GM12878 (cell line): ENCODE results near the gene ZNF79. TPM values are rescaled to one million over a fixed set of nuclear protein-coding genes. Genes with fewer than 3 reads are reported as not detected.

Source experiments
- ATAC-seq: fragments of 200-7000 bp; cut with Tn5 transposase; 3 replicates; pipeline ENCODE4 v1.9.1; 2020; ENCODE audit warnings: mild to moderate bottlenecking, moderate library complexity
- BruUV-seq: library from RNA; stranded (reverse); fragments of 400-500 nt; replicated peaks from 2 replicates; lab custom pipeline; 2021; lab: Mats Ljungman, UMichigan
- CTCF ChIA-PET: fragments of 300-600 bp; sonication (Branson Sonifier 250); formaldehyde crosslinking; extraction: SDS; loops from one replicate; lab custom pipeline; 2021; ENCODE audit warnings: inconsistent platforms; lab: Yijun Ruan, JAX
- POLR2A ChIA-PET: fragments of 350-600 bp; formaldehyde crosslinking; extraction: SDS; loops from one replicate; lab custom pipeline; 2021; ENCODE audit warnings: inconsistent platforms; lab: Charles Lee
- RAD21 ChIA-PET: fragments of 300-600 bp; sonication (Branson Sonifier 250); formaldehyde crosslinking; loops from one replicate; lab custom pipeline; 2023; ENCODE audit warnings: antibody characterized with exemption; ENCODE audit not compliant: unreplicated experiment; lab: Charles Lee
- SMC1A ChIA-PET: fragments of 300-600 bp; sonication (Branson Sonifier 250); formaldehyde crosslinking; loops from one replicate; lab custom pipeline; 2023; ENCODE audit not compliant: unreplicated experiment, uncharacterized antibody; lab: Charles Lee
- DNase-seq: peaks from one replicate; pipeline ENCODE4 v3.0.0-alpha.2; 2011; ENCODE audit warnings: low read depth, low spot score
- FAIRE-seq: peaks from 3 replicates; lab custom pipeline; 2011; peaks lifted over from hg19 to GRCh38; lab: Jason Lieb, UNC
- H2AFZ ChIP-seq: 2 replicates; pipeline ENCODE4 v1.6.0; 2011; ENCODE audit warnings: low read depth, low read length, control low read depth; ENCODE audit not compliant: control insufficient read depth
- H3K27ac ChIP-seq: 2 replicates; pipeline ENCODE4 v1.5.1; 2011; ENCODE audit warnings: control low read depth; ENCODE audit not compliant: control insufficient read depth, insufficient read depth
- H3K27me3 ChIP-seq, 2 experiments: replicated peaks in 1 of 2; 2 replicates each; pipeline versions ENCODE4 v1.6.0 to v1.6.1; 2011; ENCODE audit warnings: low read length in 1 of 2; ENCODE audit not compliant: control insufficient read depth in 2 of 2, insufficient read depth in 2 of 2
- H3K36me3 ChIP-seq, 2 experiments: 2 replicates each; pipeline ENCODE4 v1.5.1; 2011; ENCODE audit warnings: low read length in 1 of 2; ENCODE audit not compliant: control insufficient read depth in 2 of 2, insufficient read depth in 2 of 2
- H3K4me1 ChIP-seq: 2 replicates; pipeline ENCODE4 v1.6.1; 2011; ENCODE audit warnings: mild to moderate bottlenecking, low read length, moderate library complexity, mixed read lengths; ENCODE audit not compliant: control insufficient read depth, insufficient read depth
- H3K4me2 ChIP-seq: 2 replicates; pipeline ENCODE4 v1.6.0; 2011; ENCODE audit warnings: control low read depth; ENCODE audit not compliant: control insufficient read depth, insufficient read depth
- H3K4me3 ChIP-seq: fragments of 200-600 bp; sonication (generic); 2 replicates; pipeline ENCODE4 v1.5.1; 2016
- H3K79me2 ChIP-seq: 2 replicates; pipeline ENCODE4 v1.6.0; 2011; ENCODE audit warnings: low read length; ENCODE audit not compliant: control insufficient read depth, insufficient read depth
- H3K9ac ChIP-seq: 2 replicates; pipeline ENCODE4 v1.8.0; 2011; ENCODE audit warnings: low read length, control low read depth, mixed read lengths; ENCODE audit not compliant: control insufficient read depth, insufficient read depth
- H3K9me3 ChIP-seq: replicated peaks from 3 replicates; pipeline ENCODE4 v1.5.1; 2011; ENCODE audit warnings: mild to moderate bottlenecking, low read length; ENCODE audit not compliant: control insufficient read depth, insufficient read depth
- H4K20me1 ChIP-seq: 2 replicates; pipeline ENCODE4 v1.6.0; 2011; ENCODE audit not compliant: control insufficient read depth, insufficient read depth
- GABPA ChIP-seq: IDR thresholded peaks from 2 replicates; pipeline ENCODE4 v1.6.1; 2014; ENCODE audit warnings: antibody characterized with exemption, low read depth, mild to moderate bottlenecking, inconsistent platforms
- MEF2B ChIP-seq: fragments of 450-650 bp; IDR thresholded peaks from 2 replicates; pipeline ENCODE4 v1.6.1; 2018; ENCODE audit warnings: mild to moderate bottlenecking, moderate library complexity; ENCODE audit not compliant: partially characterized antibody, poor library complexity, severe bottlenecking
- MTA2 ChIP-seq: fragments of 450-650 bp; IDR thresholded peaks from 2 replicates; pipeline ENCODE4 v1.6.1; 2016; ENCODE audit warnings: low read depth, mild to moderate bottlenecking, moderate library complexity
- NFIC ChIP-seq: IDR thresholded peaks from 2 replicates; pipeline ENCODE4 v1.6.1; 2012; ENCODE audit warnings: low read depth, mild to moderate bottlenecking, inconsistent platforms, low read length, moderate library complexity
- NFXL1 ChIP-seq: fragments of 450-650 bp; IDR thresholded peaks from 2 replicates; pipeline ENCODE4 v1.6.1; 2017; ENCODE audit warnings: antibody characterized with exemption, mild to moderate bottlenecking, borderline replicate concordance
- NFYB ChIP-seq: IDR thresholded peaks from 2 replicates; pipeline ENCODE4 v1.6.1; 2011; ENCODE audit warnings: low read depth, mild to moderate bottlenecking, low read length, improper control_type of control experiment, moderate library complexity; ENCODE audit not compliant: insufficient read depth
- RAD51 ChIP-seq: fragments of 450-650 bp; IDR thresholded peaks from 2 replicates; pipeline ENCODE4 v1.6.1; 2016; ENCODE audit warnings: moderate library complexity, mild to moderate bottlenecking, inconsistent platforms
- SMAD1 ChIP-seq: fragments of 450-650 bp; IDR thresholded peaks from 2 replicates; pipeline ENCODE4 v1.6.1; 2018; ENCODE audit warnings: mild to moderate bottlenecking, low read depth; ENCODE audit not compliant: partially characterized antibody
- SUPT20H ChIP-seq: IDR thresholded peaks from 2 replicates; pipeline ENCODE4 v1.6.1; 2011; ENCODE audit warnings: low read depth, mild to moderate bottlenecking, low read length, moderate library complexity, borderline replicate concordance; ENCODE audit not compliant: control insufficient read depth
- SUZ12 ChIP-seq: fragments of 200-600 bp; sonication (generic); IDR thresholded peaks from one replicate; pipeline ENCODE4 v1.6.1; 2018; ENCODE audit warnings: antibody characterized with exemption, mild to moderate bottlenecking; ENCODE audit not compliant: unreplicated experiment
- TAF1 ChIP-seq: IDR thresholded peaks from 2 replicates; pipeline ENCODE4 v1.6.1; 2011; ENCODE audit warnings: mild to moderate bottlenecking, low read depth, low read length, borderline replicate concordance
- TARDBP ChIP-seq: IDR thresholded peaks from 2 replicates; pipeline ENCODE4 v1.6.1; 2016; ENCODE audit warnings: borderline replicate concordance
- TBL1XR1 ChIP-seq: IDR thresholded peaks from 2 replicates; pipeline ENCODE4 v1.6.1; 2012; ENCODE audit warnings: low read depth, low read length, improper control_type of control experiment
- ZNF622 ChIP-seq: fragments of 450-650 bp; IDR thresholded peaks from 2 replicates; pipeline ENCODE4 v1.6.1; 2017; ENCODE audit warnings: mild to moderate bottlenecking, inconsistent platforms
- ZNF687 ChIP-seq: fragments of 450-650 bp; IDR thresholded peaks from 2 replicates; pipeline ENCODE4 v1.6.1; 2017; ENCODE audit warnings: mild to moderate bottlenecking, moderate library complexity
- WGBS: methylation state at CpG from one replicate; pipeline ENCODE4 v1.1.6; 2016; ENCODE audit warnings: low lambda C conversion rate; ENCODE audit not compliant: insufficient replicate concordance, insufficient coverage; ENCODE audit errors: missing lambda C conversion rate; 5-methylcytosine and 5-hydroxymethylcytosine counted together
- in situ Hi-C: fragments of 300-500 bp; cut with MboI; formaldehyde crosslinking; loops from 9 replicates; pipeline ENCODE4 v1.14.3; 2018; ENCODE audit warnings: mixed read lengths
- intact Hi-C: fragments of 100-400 bp; cut with micrococcal nuclease; formaldehyde crosslinking; loops from one replicate; pipeline ENCODE4 v1.14.2; 2022; ENCODE audit not compliant: unreplicated experiment
- polyA plus RNA-seq, 11 experiments: library from polyadenylated mRNA; depleted of rRNA in 4 of 11; unstranded in 6 of 11; stranded (reverse) in 5 of 11; fragments of >200 nt; fragmentation: Nextera tagmentation in 4 of 11; fragmentation: Illumina TruSeq in 1 of 11; extraction: Ambion mirVana in 4 of 11; extraction: Trizol in 1 of 11; gene quantifications; 1 replicate in 1 of 11; 2 replicates in 10 of 11; pipeline versions ENCODE4 v1.2.1 to v1.2.3, GENCODE V29; 2011 to 2016; ENCODE audit warnings: inconsistent platforms in 2 of 11, missing spikeins in 2 of 11, low read depth in 1 of 11
- total RNA-seq, 4 experiments: library from RNA; depleted of rRNA in 3 of 4; stranded (reverse); fragments of >200 nt in 3 of 4; fragmentation: Illumina TruSeq in 1 of 4; extraction: Trizol in 1 of 4; gene quantifications; 2 replicates each; pipeline versions ENCODE4 v1.2.1 to v1.2.3, GENCODE V29; 2013 to 2021
- TF ChIP-seq, protein P1 (sequence below): fragments of 450-650 bp; IDR thresholded peaks from 2 replicates; pipeline ENCODE4 v1.6.1; 2017; ENCODE audit warnings: antibody characterized with exemption, mild to moderate bottlenecking, moderate library complexity
- TF ChIP-seq, protein P2 (sequence below): IDR thresholded peaks from 2 replicates; pipeline ENCODE4 v1.6.1; 2012; ENCODE audit warnings: low read depth, low read length, improper control_type of control experiment

ZNF79 gene
- total and polyA plus RNA-seq, 10 of the 15 experiments (the other 5 are each of a cell fraction or from before 2014, with no cell fraction given): 1.8 to 14.1 (median 11.7) TPM

DNA sequence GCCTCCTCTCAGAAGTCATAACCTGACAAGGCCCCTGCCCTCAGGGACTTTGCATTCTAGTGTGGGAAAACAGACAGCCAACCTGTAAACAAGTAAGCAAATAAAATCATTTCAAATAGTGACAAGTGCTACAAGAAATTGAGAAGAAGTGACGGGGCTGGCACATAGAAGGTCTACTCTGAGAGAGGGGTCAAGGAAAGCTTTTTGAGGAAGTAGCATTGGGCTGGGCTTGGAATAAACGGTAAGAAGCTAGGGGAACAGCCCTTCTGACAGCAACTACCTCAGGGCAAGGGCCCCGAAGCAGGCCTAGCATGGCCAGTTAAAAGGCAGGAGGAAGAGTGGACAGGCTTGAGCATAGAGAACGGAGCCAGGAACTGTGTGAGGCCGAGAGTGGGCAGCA lies 32.0 kb upstream of the ZNF79 start:
- 52% methylated on average over 5 of the region's 5 CpGs for WGBS
- intact Hi-C loops (no loop called here), in situ Hi-C loops (no loop called here)
- DNase-seq (no peak), FAIRE-seq (no peak), ATAC-seq (no peak)
- Histone ChIP-seq H3K9me3 (no peaks in the 10 kb centered on the region), H3K4me1 (peaks cover 32% of the 10 kb centered on the region), H3K4me3 (no peak overlapping the region), H3K27ac (no peak overlapping the region), H3K4me2 (no peak overlapping the region), H3K27me3 (no peaks in the 10 kb centered on the region), H3K9ac (no peak overlapping the region), H4K20me1 (no peaks in the 10 kb centered on the region), H2AFZ (no peak overlapping the region), H3K79me2 (no peaks in the 10 kb centered on the region), H3K36me3 (no peaks in the 10 kb centered on the region)
- BruUV-seq: no TSS peak
- ChIA-PET SMC1A (interaction anchor here (1.1 kb wide), 1 partner anchor 12 kb away, joined by 3 read pairs; no protein-coding TSS in a partner anchor), RAD21 (no interaction called here), POLR2A (no interaction called here), CTCF (no interaction called here)
- TF ChIP-seq MTA2: no peak
- no peak for TF ChIP-seq ZNF687
- no peak for TF ChIP-seq ZNF622
- TF ChIP-seq SUPT20H: no peak
- TF ChIP-seq, protein P1, sequence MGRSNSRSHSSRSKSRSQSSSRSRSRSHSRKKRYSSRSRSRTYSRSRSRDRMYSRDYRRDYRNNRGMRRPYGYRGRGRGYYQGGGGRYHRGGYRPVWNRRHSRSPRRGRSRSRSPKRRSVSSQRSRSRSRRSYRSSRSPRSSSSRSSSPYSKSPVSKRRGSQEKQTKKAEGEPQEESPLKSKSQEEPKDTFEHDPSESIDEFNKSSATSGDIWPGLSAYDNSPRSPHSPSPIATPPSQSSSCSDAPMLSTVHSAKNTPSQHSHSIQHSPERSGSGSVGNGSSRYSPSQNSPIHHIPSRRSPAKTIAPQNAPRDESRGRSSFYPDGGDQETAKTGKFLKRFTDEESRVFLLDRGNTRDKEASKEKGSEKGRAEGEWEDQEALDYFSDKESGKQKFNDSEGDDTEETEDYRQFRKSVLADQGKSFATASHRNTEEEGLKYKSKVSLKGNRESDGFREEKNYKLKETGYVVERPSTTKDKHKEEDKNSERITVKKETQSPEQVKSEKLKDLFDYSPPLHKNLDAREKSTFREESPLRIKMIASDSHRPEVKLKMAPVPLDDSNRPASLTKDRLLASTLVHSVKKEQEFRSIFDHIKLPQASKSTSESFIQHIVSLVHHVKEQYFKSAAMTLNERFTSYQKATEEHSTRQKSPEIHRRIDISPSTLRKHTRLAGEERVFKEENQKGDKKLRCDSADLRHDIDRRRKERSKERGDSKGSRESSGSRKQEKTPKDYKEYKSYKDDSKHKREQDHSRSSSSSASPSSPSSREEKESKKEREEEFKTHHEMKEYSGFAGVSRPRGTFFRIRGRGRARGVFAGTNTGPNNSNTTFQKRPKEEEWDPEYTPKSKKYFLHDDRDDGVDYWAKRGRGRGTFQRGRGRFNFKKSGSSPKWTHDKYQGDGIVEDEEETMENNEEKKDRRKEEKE: no peak
- TF ChIP-seq SMAD1: no peak
- TF ChIP-seq, protein P2, sequence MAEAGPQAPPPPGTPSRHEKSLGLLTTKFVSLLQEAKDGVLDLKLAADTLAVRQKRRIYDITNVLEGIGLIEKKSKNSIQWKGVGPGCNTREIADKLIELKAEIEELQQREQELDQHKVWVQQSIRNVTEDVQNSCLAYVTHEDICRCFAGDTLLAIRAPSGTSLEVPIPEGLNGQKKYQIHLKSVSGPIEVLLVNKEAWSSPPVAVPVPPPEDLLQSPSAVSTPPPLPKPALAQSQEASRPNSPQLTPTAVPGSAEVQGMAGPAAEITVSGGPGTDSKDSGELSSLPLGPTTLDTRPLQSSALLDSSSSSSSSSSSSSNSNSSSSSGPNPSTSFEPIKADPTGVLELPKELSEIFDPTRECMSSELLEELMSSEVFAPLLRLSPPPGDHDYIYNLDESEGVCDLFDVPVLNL: no peak
- TF ChIP-seq GABPA: no peak
- TF ChIP-seq RAD51: no peak
- TF ChIP-seq TARDBP: no peak
- TF ChIP-seq MEF2B: no peak
- TF ChIP-seq SUZ12: no peak
- no peak for TF ChIP-seq TBL1XR1
- TF ChIP-seq NFXL1: no peak
- TF ChIP-seq NFIC: no peak
- TF ChIP-seq TAF1: no peak
- no peak for TF ChIP-seq NFYB
